ENCODE results near the gene FES. TPM values are rescaled to one million over a fixed set of nuclear protein-coding genes. Genes with fewer than 3 reads are reported as not detected.

The FES gene
- polyA plus RNA-seq, 1 of the 3 experiments (the other 2 are of a cell fraction), result 0.03 TPM

DNA sequence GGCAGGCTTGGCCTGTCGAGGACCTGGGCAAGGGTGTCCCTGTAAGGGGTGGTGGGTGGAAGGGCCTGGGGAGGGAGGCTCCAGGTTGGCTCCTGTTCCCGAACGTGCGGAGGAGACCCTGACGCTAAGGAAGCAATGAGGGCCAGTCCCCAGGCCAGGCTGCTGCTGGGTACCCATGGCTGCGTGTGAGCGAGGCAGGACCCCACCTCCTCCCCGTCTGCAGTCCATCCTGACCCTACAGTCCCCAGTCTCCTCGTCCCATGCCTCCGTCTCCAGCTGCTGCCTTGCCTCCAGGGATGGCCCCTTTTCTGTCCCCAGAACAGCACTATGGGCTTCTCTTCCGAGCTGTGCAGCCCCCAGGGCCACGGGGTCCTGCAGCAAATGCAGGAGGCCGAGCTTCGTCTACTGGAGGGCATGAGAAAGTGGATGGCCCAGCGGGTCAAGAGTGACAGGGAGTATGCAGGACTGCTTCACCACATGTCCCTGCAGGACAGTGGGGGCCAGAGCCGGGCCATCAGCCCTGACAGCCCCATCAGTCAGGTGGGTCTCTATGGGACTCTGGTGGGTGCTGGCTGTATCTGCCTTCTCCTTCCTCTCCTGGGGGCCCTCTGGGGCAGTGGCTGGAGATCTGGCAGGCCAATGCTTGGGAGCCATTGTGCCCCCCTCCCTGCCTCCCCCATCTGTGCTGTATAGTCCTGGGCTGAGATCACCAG lies 571 bp downstream of the FES start:
- 74% methylated on average over 4 of the region's 16 CpGs for WGBS (ENCODE audit: low lambda C conversion rate)
- H3F3A ChIP-seq (replicated peaks; ENCODE audit: insufficient read depth), result peaks cover 9% of the 10 kb centered on the region
- H3K9me2 ChIP-seq, result no peaks in the 10 kb centered on the region
- DNase-seq, result no peak
- CTCF ChIA-PET, result interaction anchor here (0.6 to 5.6 kb wide), 50 partner anchors 9 to 741 kb away, joined by 3 to 55 read pairs (median 7); partner anchors contain the start of genes BLM, FURIN, HDDC3 and MAN2A2
- TF ChIP-seq, protein P1, sequence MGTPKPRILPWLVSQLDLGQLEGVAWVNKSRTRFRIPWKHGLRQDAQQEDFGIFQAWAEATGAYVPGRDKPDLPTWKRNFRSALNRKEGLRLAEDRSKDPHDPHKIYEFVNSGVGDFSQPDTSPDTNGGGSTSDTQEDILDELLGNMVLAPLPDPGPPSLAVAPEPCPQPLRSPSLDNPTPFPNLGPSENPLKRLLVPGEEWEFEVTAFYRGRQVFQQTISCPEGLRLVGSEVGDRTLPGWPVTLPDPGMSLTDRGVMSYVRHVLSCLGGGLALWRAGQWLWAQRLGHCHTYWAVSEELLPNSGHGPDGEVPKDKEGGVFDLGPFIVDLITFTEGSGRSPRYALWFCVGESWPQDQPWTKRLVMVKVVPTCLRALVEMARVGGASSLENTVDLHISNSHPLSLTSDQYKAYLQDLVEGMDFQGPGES (IDR thresholded peaks at IDR 0.05; ENCODE audit: low read depth, low read length), result no peak
- TF ChIP-seq MXI1 (IDR thresholded peaks at IDR 0.05; ENCODE audit: low read depth, low read length) (no peak), RCOR1 (IDR thresholded peaks at IDR 0.05; ENCODE audit: low read length) (no peak), YY1 (IDR thresholded peaks at IDR 0.05; ENCODE audit: low read depth) (no peak), TEAD4 (IDR thresholded peaks at IDR 0.05; ENCODE audit: borderline replicate concordance, insufficient read depth) (no peak), JUND (IDR thresholded peaks at IDR 0.05) (no peak), RAD21 (IDR thresholded peaks at IDR 0.05; ENCODE audit: low read length) (no peak), NRF1 (IDR thresholded peaks at IDR 0.05; ENCODE audit: low read depth, low read length) (no peak), RXRA (IDR thresholded peaks at IDR 0.05; ENCODE audit: borderline replicate concordance, low read depth) (no peak), SMC3 (IDR thresholded peaks at IDR 0.05; ENCODE audit: low read depth, low read length) (no peak), CHD2 (IDR thresholded peaks at IDR 0.05; ENCODE audit: low read length, partially characterized antibody) (no peak), GATA2 (CRISPR knock-in tag; IDR thresholded peaks at IDR 0.05) (no peak), GABPA (IDR thresholded peaks at IDR 0.05; ENCODE audit: low read depth) (no peak), NFIC (IDR thresholded peaks at IDR 0.05; ENCODE audit: borderline replicate concordance) (no peak)
- TF ChIP-seq, protein P2, sequence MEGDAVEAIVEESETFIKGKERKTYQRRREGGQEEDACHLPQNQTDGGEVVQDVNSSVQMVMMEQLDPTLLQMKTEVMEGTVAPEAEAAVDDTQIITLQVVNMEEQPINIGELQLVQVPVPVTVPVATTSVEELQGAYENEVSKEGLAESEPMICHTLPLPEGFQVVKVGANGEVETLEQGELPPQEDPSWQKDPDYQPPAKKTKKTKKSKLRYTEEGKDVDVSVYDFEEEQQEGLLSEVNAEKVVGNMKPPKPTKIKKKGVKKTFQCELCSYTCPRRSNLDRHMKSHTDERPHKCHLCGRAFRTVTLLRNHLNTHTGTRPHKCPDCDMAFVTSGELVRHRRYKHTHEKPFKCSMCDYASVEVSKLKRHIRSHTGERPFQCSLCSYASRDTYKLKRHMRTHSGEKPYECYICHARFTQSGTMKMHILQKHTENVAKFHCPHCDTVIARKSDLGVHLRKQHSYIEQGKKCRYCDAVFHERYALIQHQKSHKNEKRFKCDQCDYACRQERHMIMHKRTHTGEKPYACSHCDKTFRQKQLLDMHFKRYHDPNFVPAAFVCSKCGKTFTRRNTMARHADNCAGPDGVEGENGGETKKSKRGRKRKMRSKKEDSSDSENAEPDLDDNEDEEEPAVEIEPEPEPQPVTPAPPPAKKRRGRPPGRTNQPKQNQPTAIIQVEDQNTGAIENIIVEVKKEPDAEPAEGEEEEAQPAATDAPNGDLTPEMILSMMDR (IDR thresholded peaks at IDR 0.05), result no peak
- TF ChIP-seq, protein P3, sequence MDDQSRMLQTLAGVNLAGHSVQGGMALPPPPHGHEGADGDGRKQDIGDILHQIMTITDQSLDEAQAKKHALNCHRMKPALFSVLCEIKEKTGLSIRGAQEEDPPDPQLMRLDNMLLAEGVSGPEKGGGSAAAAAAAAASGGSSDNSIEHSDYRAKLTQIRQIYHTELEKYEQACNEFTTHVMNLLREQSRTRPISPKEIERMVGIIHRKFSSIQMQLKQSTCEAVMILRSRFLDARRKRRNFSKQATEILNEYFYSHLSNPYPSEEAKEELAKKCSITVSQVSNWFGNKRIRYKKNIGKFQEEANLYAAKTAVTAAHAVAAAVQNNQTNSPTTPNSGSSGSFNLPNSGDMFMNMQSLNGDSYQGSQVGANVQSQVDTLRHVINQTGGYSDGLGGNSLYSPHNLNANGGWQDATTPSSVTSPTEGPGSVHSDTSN (IDR thresholded peaks at IDR 0.05), result no peak
- no peak overlapping the region for H2AFZ ChIP-seq (ENCODE audit: low read depth)
- no peaks in the 10 kb centered on the region for H3K27me3 ChIP-seq (ENCODE audit: insufficient read depth)
- POLR2A ChIA-PET, result no interaction called here
- peaks cover 5 to 25% of the 10 kb centered on the region in 2 experiments for H3K36me3 ChIP-seq (replicated peaks in 1 of 2; ENCODE audit: control insufficient read depth in 1 of 2, insufficient read depth in 2 of 2, low read length in 1 of 2)
- H3K4me1 ChIP-seq (ENCODE audit: control insufficient read depth in 1 of 2, insufficient read depth in 2 of 2, low read depth in 1 of 2, low read length in 1 of 2), result peaks cover 0 to 14% of the 10 kb centered on the region in 2 experiments; a peak in 1 of 4 replicates
- H3K9me3 ChIP-seq, result no peaks in the 10 kb centered on the region
- H3K4me3 ChIP-seq (ENCODE audit: low read depth in 2 of 2, low read length in 1 of 2), result no peak overlapping the region
- no peaks in the 10 kb centered on the region for H3K79me2 ChIP-seq (ENCODE audit: insufficient read depth)
- H3K4me2 ChIP-seq, result no peak overlapping the region
- H3K9ac ChIP-seq, result no peak overlapping the region
- H4K20me1 ChIP-seq (ENCODE audit: insufficient read depth), result no peaks in the 10 kb centered on the region
- no peak overlapping the region for H3K27ac ChIP-seq (ENCODE audit: low read depth in 2 of 2, low read length in 1 of 2)
